ENCODE measurements around the gene NPHS1.
"Not testable (repeated sequence)": the region's sequence is repeated elsewhere in the genome, so short reads cannot be mapped to it uniquely, and the experiment has no call there.

NPHS1 gene

GRCh38 chr19:35846038-35846668 is 6.2 kb downstream of the NPHS1 start:
- Histone ChIP-seq H3K36me3 (ENCODE audit: control insufficient read depth, insufficient read depth, low read length) (no peaks in the 10 kb centered on the region), H3K27ac (ENCODE audit: low read depth, low read length) (no peak overlapping the region), H3K9me3 (ENCODE audit: control insufficient read depth, insufficient read depth, low read depth, low read length) (no peaks in the 10 kb centered on the region), H3K4me1 (ENCODE audit: control insufficient read depth, insufficient read depth, low read length) (peaks cover 14% of the 10 kb centered on the region), H3K9ac (ENCODE audit: low read length) (no peak overlapping the region), H3K27me3 (ENCODE audit: control insufficient read depth, insufficient read depth, low read length) (peaks cover 95% of the 10 kb centered on the region), H3K4me3 (ENCODE audit: low read depth, low read length) (peak overlapping the region; percentile 64)

GRCh38 chr19:35845215-35846037 is 6.9 kb downstream of the NPHS1 start:
- H3K36me3 ChIP-seq (ENCODE audit: control insufficient read depth, insufficient read depth, low read length): no peaks in the 10 kb centered on the region
- H3K4me3 ChIP-seq (ENCODE audit: low read depth, low read length): peak overlapping the region; percentile 64
- H3K4me1 ChIP-seq (ENCODE audit: control insufficient read depth, insufficient read depth, low read length): peaks cover 10% of the 10 kb centered on the region; the same call in 1 of the 2 replicates
- no peaks in the 10 kb centered on the region for H3K9me3 ChIP-seq (ENCODE audit: control insufficient read depth, insufficient read depth, low read depth, low read length)
- H3K9ac ChIP-seq (ENCODE audit: low read length): no peak overlapping the region
- no peak overlapping the region for H3K27ac ChIP-seq (ENCODE audit: low read depth, low read length)
- peaks cover 91% of the 10 kb centered on the region for H3K27me3 ChIP-seq (ENCODE audit: control insufficient read depth, insufficient read depth, low read length)

GRCh38 chr19:35844482-35845214 is 7.7 kb downstream of the NPHS1 start:
- Histone ChIP-seq H3K27ac (ENCODE audit: low read depth, low read length) (no peak overlapping the region), H3K9ac (ENCODE audit: low read length) (no peak overlapping the region), H3K27me3 (ENCODE audit: control insufficient read depth, insufficient read depth, low read length) (peaks cover 84% of the 10 kb centered on the region), H3K4me3 (ENCODE audit: low read depth, low read length) (peak overlapping the region; percentile 64), H3K4me1 (ENCODE audit: control insufficient read depth, insufficient read depth, low read length) (peaks cover 10% of the 10 kb centered on the region; the same call in 1 of the 2 replicates), H3K36me3 (ENCODE audit: control insufficient read depth, insufficient read depth, low read length) (no peaks in the 10 kb centered on the region), H3K9me3 (ENCODE audit: control insufficient read depth, insufficient read depth, low read depth, low read length) (no peaks in the 10 kb centered on the region)

- H3K27me3 ChIP-seq (ENCODE audit: control insufficient read depth, insufficient read depth, low read length): peaks cover 78% of the 10 kb centered on the region
Measured at GRCh38 chr19:35843676-35844481, 8.4 kb downstream of the NPHS1 start.

GRCh38 chr19:35842666-35843272 is 9.5 kb downstream of the NPHS1 start:
- no peaks in the 10 kb centered on the region for H3K9me3 ChIP-seq (ENCODE audit: control insufficient read depth, insufficient read depth, low read depth, low read length)
- peaks cover 10% of the 10 kb centered on the region; the same call in 1 of the 2 replicates for H3K4me1 ChIP-seq (ENCODE audit: control insufficient read depth, insufficient read depth, low read length)
- H3K9ac ChIP-seq (ENCODE audit: low read length): no peak overlapping the region
- no peak overlapping the region for H3K4me3 ChIP-seq (ENCODE audit: low read depth, low read length)
- peaks cover 67% of the 10 kb centered on the region for H3K27me3 ChIP-seq (ENCODE audit: control insufficient read depth, insufficient read depth, low read length)
- H3K27ac ChIP-seq (ENCODE audit: low read depth, low read length): no peak overlapping the region
- H3K36me3 ChIP-seq (ENCODE audit: control insufficient read depth, insufficient read depth, low read length): no peaks in the 10 kb centered on the region

More at GRCh38 chr19:35843676-35844481, 8.4 kb downstream of the NPHS1 start:
- Histone ChIP-seq H3K9ac (ENCODE audit: low read length) (no peak overlapping the region), H3K9me3 (ENCODE audit: control insufficient read depth, insufficient read depth, low read depth, low read length) (no peaks in the 10 kb centered on the region), H3K4me3 (ENCODE audit: low read depth, low read length) (peak overlapping the region; percentile 45), H3K36me3 (ENCODE audit: control insufficient read depth, insufficient read depth, low read length) (no peaks in the 10 kb centered on the region), H3K4me1 (ENCODE audit: control insufficient read depth, insufficient read depth, low read length) (peaks cover 10% of the 10 kb centered on the region; the same call in 1 of the 2 replicates), H3K27ac (ENCODE audit: low read depth, low read length) (no peak overlapping the region)

- Histone ChIP-seq H3K27me3 (ENCODE audit: control insufficient read depth, insufficient read depth, low read length) (peaks cover 65% of the 10 kb centered on the region), H3K36me3 (ENCODE audit: control insufficient read depth, insufficient read depth, low read length) (no peaks in the 10 kb centered on the region), H3K4me3 (ENCODE audit: low read depth, low read length) (no peak overlapping the region), H3K27ac (ENCODE audit: low read depth, low read length) (no peak overlapping the region), H3K9ac (ENCODE audit: low read length) (no peak overlapping the region), H3K9me3 (ENCODE audit: control insufficient read depth, insufficient read depth, low read depth, low read length) (no peaks in the 10 kb centered on the region), H3K4me1 (ENCODE audit: control insufficient read depth, insufficient read depth, low read length) (peaks cover 10% of the 10 kb centered on the region; the same call in 1 of the 2 replicates)
Measured at GRCh38 chr19:35841961-35842595, 10.2 kb downstream of the NPHS1 start.

GRCh38 chr19:35836096-35836495 is 16.2 kb downstream of the NPHS1 start:
- H3K27me3 ChIP-seq (ENCODE audit: control insufficient read depth, insufficient read depth, low read length): peaks cover 48% of the 10 kb centered on the region
- H3K4me1 ChIP-seq (ENCODE audit: control insufficient read depth, insufficient read depth, low read length); H3K4me3 ChIP-seq (ENCODE audit: low read depth, low read length); H3K27ac ChIP-seq (ENCODE audit: low read depth, low read length); H3K9ac ChIP-seq (ENCODE audit: low read length); H3K9me3 ChIP-seq (ENCODE audit: control insufficient read depth, insufficient read depth, low read depth, low read length); H3K36me3 ChIP-seq (ENCODE audit: control insufficient read depth, insufficient read depth, low read length): not testable (repeated sequence)

- no peaks in the 10 kb centered on the region for H3K9me3 ChIP-seq (ENCODE audit: control insufficient read depth, insufficient read depth, low read depth, low read length)
- H3K4me3 ChIP-seq (ENCODE audit: low read depth, low read length): no peak overlapping the region
- H3K9ac ChIP-seq (ENCODE audit: low read length): no peak overlapping the region
- H3K27me3 ChIP-seq (ENCODE audit: control insufficient read depth, insufficient read depth, low read length): peaks cover 58% of the 10 kb centered on the region
- no peaks in the 10 kb centered on the region for H3K36me3 ChIP-seq (ENCODE audit: control insufficient read depth, insufficient read depth, low read length)
- no peak overlapping the region for H3K27ac ChIP-seq (ENCODE audit: low read depth, low read length)
- peaks cover under 1% of the 10 kb centered on the region; the same call in 1 of the 2 replicates for H3K4me1 ChIP-seq (ENCODE audit: control insufficient read depth, insufficient read depth, low read length)
Measured at GRCh38 chr19:35833972-35834371, 18.3 kb downstream of the NPHS1 start.

- H3K4me1 ChIP-seq (ENCODE audit: control insufficient read depth, insufficient read depth, low read length): peaks cover 3% of the 10 kb centered on the region; the same call in 1 of the 2 replicates
- H3K36me3 ChIP-seq (ENCODE audit: control insufficient read depth, insufficient read depth, low read length): no peaks in the 10 kb centered on the region
- no peaks in the 10 kb centered on the region for H3K9me3 ChIP-seq (ENCODE audit: control insufficient read depth, insufficient read depth, low read depth, low read length)
- H3K4me3 ChIP-seq (ENCODE audit: low read depth, low read length): no peak overlapping the region
- peaks cover 58% of the 10 kb centered on the region for H3K27me3 ChIP-seq (ENCODE audit: control insufficient read depth, insufficient read depth, low read length)
- no peak overlapping the region for H3K9ac ChIP-seq (ENCODE audit: low read length)
- no peak overlapping the region for H3K27ac ChIP-seq (ENCODE audit: low read depth, low read length)
Measured at GRCh38 chr19:35832054-35832453, 20.2 kb downstream of the NPHS1 start.

- H3K27me3 ChIP-seq (ENCODE audit: control insufficient read depth, insufficient read depth, low read length): peaks cover 59% of the 10 kb centered on the region
- peaks cover 3% of the 10 kb centered on the region; the same call in 1 of the 2 replicates for H3K4me1 ChIP-seq (ENCODE audit: control insufficient read depth, insufficient read depth, low read length)
- H3K27ac ChIP-seq (ENCODE audit: low read depth, low read length): no peak overlapping the region
- no peaks in the 10 kb centered on the region for H3K9me3 ChIP-seq (ENCODE audit: control insufficient read depth, insufficient read depth, low read depth, low read length)
- H3K36me3 ChIP-seq (ENCODE audit: control insufficient read depth, insufficient read depth, low read length): no peaks in the 10 kb centered on the region
- no peak overlapping the region for H3K9ac ChIP-seq (ENCODE audit: low read length)
- H3K4me3 ChIP-seq (ENCODE audit: low read depth, low read length): no peak overlapping the region
Measured at GRCh38 chr19:35830986-35831385, 21.3 kb downstream of the NPHS1 start.

Measured in HUES6 (cell line).